ENCODE results near the gene SCFD2. TPM values are rescaled to one million over a fixed set of nuclear protein-coding genes. Genes with fewer than 3 reads are reported as not detected.

The SCFD2 gene
- total RNA-seq, 1 experiment from 2014 or later = 12.4 TPM

DNA sequence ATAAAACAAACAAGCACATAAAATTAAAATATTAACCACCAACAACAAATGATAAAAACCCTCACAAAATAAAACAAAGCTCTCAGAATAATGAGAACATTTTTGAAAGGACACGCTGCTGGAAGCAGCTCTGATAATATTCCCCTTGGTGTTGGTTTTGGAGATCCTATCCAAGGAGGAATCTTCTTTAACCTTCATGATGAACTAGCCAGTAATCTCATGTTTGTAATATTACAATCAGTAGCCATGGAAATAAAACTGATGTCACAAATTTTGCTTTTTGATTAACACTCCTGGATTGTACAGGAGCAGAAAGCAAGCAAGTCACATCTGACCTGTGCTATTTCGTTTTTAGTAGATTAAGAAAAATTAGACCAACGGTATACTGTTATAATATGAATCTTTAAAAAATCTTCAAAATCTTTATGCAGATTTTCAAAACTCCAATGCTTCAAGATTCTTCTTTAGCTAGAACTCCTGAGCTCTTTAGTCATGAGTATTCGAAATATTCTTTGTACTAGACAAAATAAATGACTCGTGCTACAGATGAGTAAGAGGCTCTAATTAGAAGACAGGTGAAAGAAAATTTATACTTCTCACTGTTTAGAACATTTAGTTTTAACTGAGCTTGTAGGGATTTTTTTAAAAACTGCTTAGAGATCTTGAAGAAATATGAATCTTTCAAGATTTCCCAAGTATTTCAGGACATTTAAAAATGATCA, 349.6 kb downstream of the SCFD2 start (continued):
- TF ChIP-seq, protein P1, sequence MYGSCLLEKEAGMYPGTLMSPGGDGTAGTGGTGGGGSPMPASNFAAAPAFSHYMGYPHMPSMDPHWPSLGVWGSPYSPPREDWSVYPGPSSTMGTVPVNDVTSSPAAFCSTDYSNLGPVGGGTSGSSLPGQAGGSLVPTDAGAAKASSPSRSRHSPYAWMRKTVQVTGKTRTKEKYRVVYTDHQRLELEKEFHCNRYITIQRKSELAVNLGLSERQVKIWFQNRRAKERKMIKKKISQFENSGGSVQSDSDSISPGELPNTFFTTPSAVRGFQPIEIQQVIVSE (CRISPR knock-in tag; IDR thresholded peaks at IDR 0.05; ENCODE audit: borderline replicate concordance) = no peak
- TF ChIP-seq, protein P2, sequence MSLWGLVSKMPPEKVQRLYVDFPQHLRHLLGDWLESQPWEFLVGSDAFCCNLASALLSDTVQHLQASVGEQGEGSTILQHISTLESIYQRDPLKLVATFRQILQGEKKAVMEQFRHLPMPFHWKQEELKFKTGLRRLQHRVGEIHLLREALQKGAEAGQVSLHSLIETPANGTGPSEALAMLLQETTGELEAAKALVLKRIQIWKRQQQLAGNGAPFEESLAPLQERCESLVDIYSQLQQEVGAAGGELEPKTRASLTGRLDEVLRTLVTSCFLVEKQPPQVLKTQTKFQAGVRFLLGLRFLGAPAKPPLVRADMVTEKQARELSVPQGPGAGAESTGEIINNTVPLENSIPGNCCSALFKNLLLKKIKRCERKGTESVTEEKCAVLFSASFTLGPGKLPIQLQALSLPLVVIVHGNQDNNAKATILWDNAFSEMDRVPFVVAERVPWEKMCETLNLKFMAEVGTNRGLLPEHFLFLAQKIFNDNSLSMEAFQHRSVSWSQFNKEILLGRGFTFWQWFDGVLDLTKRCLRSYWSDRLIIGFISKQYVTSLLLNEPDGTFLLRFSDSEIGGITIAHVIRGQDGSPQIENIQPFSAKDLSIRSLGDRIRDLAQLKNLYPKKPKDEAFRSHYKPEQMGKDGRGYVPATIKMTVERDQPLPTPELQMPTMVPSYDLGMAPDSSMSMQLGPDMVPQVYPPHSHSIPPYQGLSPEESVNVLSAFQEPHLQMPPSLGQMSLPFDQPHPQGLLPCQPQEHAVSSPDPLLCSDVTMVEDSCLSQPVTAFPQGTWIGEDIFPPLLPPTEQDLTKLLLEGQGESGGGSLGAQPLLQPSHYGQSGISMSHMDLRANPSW (CRISPR knock-in tag; conservative IDR thresholded peaks at IDR 0.05; ENCODE audit: low read depth) = no peak

DNA sequence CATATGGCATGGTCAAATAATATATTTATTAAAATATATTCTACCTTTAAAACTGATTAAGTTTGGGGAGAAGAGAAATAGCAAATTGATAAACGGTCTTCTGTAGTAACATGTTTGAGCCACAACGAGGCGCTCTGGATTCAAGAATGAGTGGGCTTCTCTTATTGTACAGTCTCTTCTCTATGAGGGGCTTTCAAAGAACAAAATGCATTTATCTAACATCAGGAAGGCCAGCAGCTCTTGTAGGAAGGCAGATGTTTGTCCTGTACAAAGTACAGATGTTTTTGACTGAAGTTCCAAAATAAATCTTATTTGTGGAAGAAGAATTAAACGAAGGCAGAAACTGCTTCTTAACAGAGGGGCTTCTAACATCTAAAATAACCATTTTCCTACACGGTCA, 350.2 kb downstream of the SCFD2 start:
- H3K36me3 Mint-ChIP-seq = no peaks in the 10 kb centered on the region
- no peak overlapping the region for H3K4me3 Mint-ChIP-seq
- H3K27ac Mint-ChIP-seq = no peak overlapping the region
- ATAC-seq = no peak
- POLR2A ChIA-PET = no interaction called here
- no peaks in the 10 kb centered on the region for H3K9me3 Mint-ChIP-seq
- TF ChIP-seq NR3C1 (CRISPR knock-in tag; conservative IDR thresholded peaks at IDR 0.05; ENCODE audit: low read depth) (no peak), TP53 (CRISPR knock-in tag; IDR thresholded peaks at IDR 0.05) (no peak), ZNF121 (CRISPR knock-in tag; IDR thresholded peaks at IDR 0.05) (no peak), ZBTB21 (CRISPR knock-in tag; IDR thresholded peaks at IDR 0.05; ENCODE audit: borderline replicate concordance) (no peak)
- TF ChIP-seq, protein P3, sequence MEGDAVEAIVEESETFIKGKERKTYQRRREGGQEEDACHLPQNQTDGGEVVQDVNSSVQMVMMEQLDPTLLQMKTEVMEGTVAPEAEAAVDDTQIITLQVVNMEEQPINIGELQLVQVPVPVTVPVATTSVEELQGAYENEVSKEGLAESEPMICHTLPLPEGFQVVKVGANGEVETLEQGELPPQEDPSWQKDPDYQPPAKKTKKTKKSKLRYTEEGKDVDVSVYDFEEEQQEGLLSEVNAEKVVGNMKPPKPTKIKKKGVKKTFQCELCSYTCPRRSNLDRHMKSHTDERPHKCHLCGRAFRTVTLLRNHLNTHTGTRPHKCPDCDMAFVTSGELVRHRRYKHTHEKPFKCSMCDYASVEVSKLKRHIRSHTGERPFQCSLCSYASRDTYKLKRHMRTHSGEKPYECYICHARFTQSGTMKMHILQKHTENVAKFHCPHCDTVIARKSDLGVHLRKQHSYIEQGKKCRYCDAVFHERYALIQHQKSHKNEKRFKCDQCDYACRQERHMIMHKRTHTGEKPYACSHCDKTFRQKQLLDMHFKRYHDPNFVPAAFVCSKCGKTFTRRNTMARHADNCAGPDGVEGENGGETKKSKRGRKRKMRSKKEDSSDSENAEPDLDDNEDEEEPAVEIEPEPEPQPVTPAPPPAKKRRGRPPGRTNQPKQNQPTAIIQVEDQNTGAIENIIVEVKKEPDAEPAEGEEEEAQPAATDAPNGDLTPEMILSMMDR (IDR thresholded peaks at IDR 0.05) = peak; percentile 48
- DNase-seq (ENCODE audit: low spot score) = peak; percentile 44
- CTCF ChIA-PET = interaction anchor here (0.9 to 1.4 kb wide), 5 partner anchors 104 to 1219 kb away, joined by 3 to 10 read pairs (median 4); no protein-coding TSS in a partner anchor
- H3K4me1 Mint-ChIP-seq = peaks cover 8% of the 10 kb centered on the region; the same call in 1 of the 2 replicates
- no peaks in the 10 kb centered on the region for H3K27me3 Mint-ChIP-seq (ENCODE audit: low read depth)

DNA sequence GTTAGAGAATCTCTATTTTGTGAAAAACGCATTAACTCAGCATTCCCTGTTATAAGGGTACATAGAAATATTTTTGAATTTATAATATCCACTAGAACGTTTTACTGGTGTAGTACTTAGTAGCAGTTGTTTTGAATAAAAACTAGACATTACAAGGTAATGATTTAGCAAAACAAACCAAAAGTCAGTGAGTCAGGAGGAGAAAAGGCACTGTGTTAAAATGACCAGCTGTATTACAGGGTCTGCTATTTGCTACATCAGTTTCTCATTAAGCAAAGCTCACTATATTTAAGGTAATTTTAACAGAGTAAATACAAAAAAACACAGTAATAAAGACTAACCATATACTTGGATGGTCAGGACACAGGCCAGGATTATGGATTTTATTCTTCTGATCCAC, 351.0 kb downstream of the SCFD2 start:
- Mint-ChIP-seq H3K27me3 (ENCODE audit: low read depth) (no peaks in the 10 kb centered on the region), H3K36me3 (no peaks in the 10 kb centered on the region), H3K4me1 (peaks cover 8% of the 10 kb centered on the region; the same call in 1 of the 2 replicates), H3K4me3 (no peak overlapping the region), H3K9me3 (no peaks in the 10 kb centered on the region), H3K27ac (no peak overlapping the region)
- ChIA-PET CTCF (interaction anchor here (0.8 to 1.4 kb wide), 5 partner anchors 14 to 1219 kb away, joined by 3 to 10 read pairs (median 3); no protein-coding TSS in a partner anchor), POLR2A (no interaction called here)
- ATAC-seq = no peak
- TF ChIP-seq, protein P4, sequence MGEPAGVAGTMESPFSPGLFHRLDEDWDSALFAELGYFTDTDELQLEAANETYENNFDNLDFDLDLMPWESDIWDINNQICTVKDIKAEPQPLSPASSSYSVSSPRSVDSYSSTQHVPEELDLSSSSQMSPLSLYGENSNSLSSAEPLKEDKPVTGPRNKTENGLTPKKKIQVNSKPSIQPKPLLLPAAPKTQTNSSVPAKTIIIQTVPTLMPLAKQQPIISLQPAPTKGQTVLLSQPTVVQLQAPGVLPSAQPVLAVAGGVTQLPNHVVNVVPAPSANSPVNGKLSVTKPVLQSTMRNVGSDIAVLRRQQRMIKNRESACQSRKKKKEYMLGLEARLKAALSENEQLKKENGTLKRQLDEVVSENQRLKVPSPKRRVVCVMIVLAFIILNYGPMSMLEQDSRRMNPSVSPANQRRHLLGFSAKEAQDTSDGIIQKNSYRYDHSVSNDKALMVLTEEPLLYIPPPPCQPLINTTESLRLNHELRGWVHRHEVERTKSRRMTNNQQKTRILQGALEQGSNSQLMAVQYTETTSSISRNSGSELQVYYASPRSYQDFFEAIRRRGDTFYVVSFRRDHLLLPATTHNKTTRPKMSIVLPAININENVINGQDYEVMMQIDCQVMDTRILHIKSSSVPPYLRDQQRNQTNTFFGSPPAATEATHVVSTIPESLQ (CRISPR knock-in tag; IDR thresholded peaks at IDR 0.05) = no peak
- TF ChIP-seq SP1 (CRISPR knock-in tag; conservative IDR thresholded peaks at IDR 0.05) = no peak
- TF ChIP-seq, protein P5, sequence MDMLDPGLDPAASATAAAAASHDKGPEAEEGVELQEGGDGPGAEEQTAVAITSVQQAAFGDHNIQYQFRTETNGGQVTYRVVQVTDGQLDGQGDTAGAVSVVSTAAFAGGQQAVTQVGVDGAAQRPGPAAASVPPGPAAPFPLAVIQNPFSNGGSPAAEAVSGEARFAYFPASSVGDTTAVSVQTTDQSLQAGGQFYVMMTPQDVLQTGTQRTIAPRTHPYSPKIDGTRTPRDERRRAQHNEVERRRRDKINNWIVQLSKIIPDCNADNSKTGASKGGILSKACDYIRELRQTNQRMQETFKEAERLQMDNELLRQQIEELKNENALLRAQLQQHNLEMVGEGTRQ (CRISPR knock-in tag; IDR thresholded peaks at IDR 0.05) = no peak
- DNase-seq (ENCODE audit: low spot score) = no peak

Data from WTC11 (cell line).